IMR-90 (cell line): ENCODE data around the gene EIF2B5.

Experiments used
- BHLHE40 ChIP-seq: fragments of 150-350 bp; IDR thresholded peaks from 2 replicates; pipeline ENCODE4 v1.6.1; 2016; ENCODE audit warnings: mild to moderate bottlenecking, low read depth, low read length
- CEBPB ChIP-seq: IDR thresholded peaks from 2 replicates; pipeline ENCODE4 v1.6.1; 2012; ENCODE audit warnings: low read depth, low read length, improper control_type of control experiment
- CTCF ChIP-seq: conservative IDR thresholded peaks from 2 replicates; pipeline ENCODE4 v1.5.1; 2012; ENCODE audit warnings: mild to moderate bottlenecking, low read depth, low read length, improper control_type of control experiment
- MAFK ChIP-seq: IDR thresholded peaks from 2 replicates; pipeline ENCODE4 v1.6.1; 2012; ENCODE audit warnings: low read depth, low read length, improper control_type of control experiment
- MAZ ChIP-seq: IDR thresholded peaks from 2 replicates; pipeline ENCODE4 v1.6.1; 2012; ENCODE audit warnings: low read depth, mild to moderate bottlenecking, low read length, improper control_type of control experiment, moderate library complexity, borderline replicate concordance
- NFE2L2 ChIP-seq: fragments of 150-350 bp; IDR thresholded peaks from 2 replicates; pipeline ENCODE4 v1.6.1; 2016; ENCODE audit warnings: low read depth, mild to moderate bottlenecking, low read length
- POLR2A ChIP-seq: IDR thresholded peaks from 2 replicates; pipeline ENCODE4 v1.6.1; 2012; ENCODE audit warnings: mild to moderate bottlenecking, low read depth, low read length
- RAD21 ChIP-seq: IDR thresholded peaks from 2 replicates; pipeline ENCODE4 v1.6.1; 2012; ENCODE audit warnings: low read length, improper control_type of control experiment
- RFX5 ChIP-seq: IDR thresholded peaks from 2 replicates; pipeline ENCODE4 v1.8.0; 2012; ENCODE audit warnings: low read depth, mild to moderate bottlenecking, low read length, moderate library complexity
- SMC3 ChIP-seq: fragments of 150-350 bp; IDR thresholded peaks from 2 replicates; pipeline ENCODE4 v1.6.1; 2016; ENCODE audit warnings: low read depth, mild to moderate bottlenecking, antibody characterized with exemption, low read length, moderate library complexity
- USF2 ChIP-seq: fragments of 150-350 bp; IDR thresholded peaks from 2 replicates; pipeline ENCODE4 v1.6.1; 2017; ENCODE audit warnings: mild to moderate bottlenecking, antibody characterized with exemption, low read length, low read depth

GRCh38 chr3:184186902-184187207 lies 51.7 kb downstream of the EIF2B5 start:
- no peak for TF ChIP-seq CTCF
- TF ChIP-seq USF2 = no peak
- TF ChIP-seq RAD21 = no peak
- TF ChIP-seq POLR2A = no peak
- TF ChIP-seq NFE2L2 = no peak
- no peak for TF ChIP-seq SMC3
- TF ChIP-seq CEBPB = no peak
- no peak for TF ChIP-seq BHLHE40
- TF ChIP-seq MAFK = no peak
- TF ChIP-seq RFX5 = no peak
- no peak for TF ChIP-seq MAZ
